ENCODE data around the gene TADA3.

The TADA3 gene

DNA sequence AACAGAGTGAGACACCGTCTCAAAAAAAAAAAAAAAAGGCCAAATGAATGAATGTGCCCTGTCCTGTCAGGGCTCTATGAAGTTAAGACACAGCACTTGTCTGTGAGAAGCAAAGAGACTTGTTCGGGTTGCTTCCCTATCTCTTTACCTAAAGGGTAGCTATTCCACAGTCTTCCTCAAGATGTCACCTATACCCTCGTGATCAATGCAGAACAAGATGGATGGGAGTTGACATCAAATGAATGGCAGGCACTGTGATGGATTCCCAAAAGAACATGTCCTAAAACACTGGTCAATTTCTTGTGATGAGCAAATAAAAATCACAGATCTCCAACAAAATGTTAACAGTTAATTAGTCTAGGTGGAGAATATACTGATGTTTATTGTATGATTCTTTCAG, 9.5 kb downstream of the TADA3 start:
- TF ChIP-seq EZH2phosphoT487 (IDR thresholded peaks at IDR 0.05; ENCODE audit: borderline replicate concordance, low read length) (no peak), CTCF (IDR thresholded peaks at IDR 0.05; ENCODE audit: low read depth, low read length, poor library complexity, severe bottlenecking) (peak; percentile 45)
- no peaks in the 10 kb centered on the region for H3K27me3 ChIP-seq (ENCODE audit: control insufficient read depth, low read length)
- peaks cover 33% of the 10 kb centered on the region for H3F3A ChIP-seq (ENCODE audit: control insufficient read depth, insufficient read depth)
- no peaks in the 10 kb centered on the region for H3K9me2 ChIP-seq (replicated peaks; ENCODE audit: control insufficient read depth, low read length)
- H3K27ac ChIP-seq (ENCODE audit: low read depth, low read length) = peak overlapping the region; percentile 99
- peaks cover 60% of the 10 kb centered on the region for H3K36me3 ChIP-seq (ENCODE audit: control insufficient read depth, low read length)
- no peaks in the 10 kb centered on the region for H4K20me1 ChIP-seq (ENCODE audit: control insufficient read depth, insufficient read depth, low read depth, low read length)
- H3K4me3 ChIP-seq (ENCODE audit: low read length) = no peak overlapping the region
- H3K4me1 ChIP-seq (ENCODE audit: control insufficient read depth, low read length) = peaks cover 53% of the 10 kb centered on the region
- H3K4me2 ChIP-seq (ENCODE audit: low read length) = peak overlapping the region; percentile 95
- no peaks in the 10 kb centered on the region for H3K79me2 ChIP-seq (ENCODE audit: control insufficient read depth, low read length)
- no peaks in the 10 kb centered on the region for H3K9me3 ChIP-seq (ENCODE audit: control insufficient read depth, insufficient read depth, low read length)

DNA sequence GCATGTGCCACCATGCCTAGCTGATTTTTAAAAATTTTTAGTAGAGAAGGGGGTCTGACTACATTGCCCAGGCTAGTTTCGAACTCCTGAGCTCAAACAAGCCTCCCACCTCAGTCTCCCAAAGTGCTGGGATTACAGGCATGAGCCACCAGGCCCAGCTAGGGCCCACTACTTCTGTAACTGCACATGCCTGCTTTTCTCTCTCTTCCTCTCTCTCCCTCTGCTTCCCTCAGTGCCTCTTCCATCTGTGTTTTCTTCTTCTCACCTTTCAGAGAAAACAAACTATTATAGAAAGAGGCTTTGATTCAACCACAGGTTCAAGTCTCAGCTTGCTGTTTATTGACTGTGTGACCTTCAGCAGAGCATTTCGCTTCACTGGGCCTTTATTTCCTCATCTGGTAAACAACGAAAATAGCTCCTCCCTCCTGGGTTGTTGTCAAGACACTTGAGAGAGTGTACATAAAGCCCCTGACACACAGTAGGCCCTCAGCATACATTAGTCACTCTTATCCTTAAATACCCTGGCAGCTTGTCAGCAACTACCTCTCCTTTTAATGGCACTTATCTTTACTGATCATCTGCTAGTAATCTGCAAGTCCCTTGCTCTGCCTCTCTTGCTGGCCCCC, 10.2 kb downstream of the TADA3 start:
- no peaks in the 10 kb centered on the region for H3K79me2 ChIP-seq (ENCODE audit: control insufficient read depth, low read length)
- no peaks in the 10 kb centered on the region for H3K9me2 ChIP-seq (replicated peaks; ENCODE audit: control insufficient read depth, low read length)
- TF ChIP-seq CTCF (IDR thresholded peaks at IDR 0.05; ENCODE audit: low read depth, low read length, poor library complexity, severe bottlenecking) (no peak), EZH2phosphoT487 (IDR thresholded peaks at IDR 0.05; ENCODE audit: borderline replicate concordance, low read length) (no peak)
- H3K4me3 ChIP-seq (ENCODE audit: low read length) = peak overlapping the region; percentile 38
- no peaks in the 10 kb centered on the region for H4K20me1 ChIP-seq (ENCODE audit: control insufficient read depth, insufficient read depth, low read depth, low read length)
- peaks cover 60% of the 10 kb centered on the region for H3K4me1 ChIP-seq (ENCODE audit: control insufficient read depth, low read length)
- H3K27ac ChIP-seq (ENCODE audit: low read depth, low read length) = peak overlapping the region; percentile 99
- no peaks in the 10 kb centered on the region for H3K9me3 ChIP-seq (ENCODE audit: control insufficient read depth, insufficient read depth, low read length)
- H3K4me2 ChIP-seq (ENCODE audit: low read length) = peak overlapping the region; percentile 95
- H3F3A ChIP-seq (ENCODE audit: control insufficient read depth, insufficient read depth) = peaks cover 31% of the 10 kb centered on the region
- H3K36me3 ChIP-seq (ENCODE audit: control insufficient read depth, low read length) = peaks cover 53% of the 10 kb centered on the region
- H3K27me3 ChIP-seq (ENCODE audit: control insufficient read depth, low read length) = no peaks in the 10 kb centered on the region

DNA sequence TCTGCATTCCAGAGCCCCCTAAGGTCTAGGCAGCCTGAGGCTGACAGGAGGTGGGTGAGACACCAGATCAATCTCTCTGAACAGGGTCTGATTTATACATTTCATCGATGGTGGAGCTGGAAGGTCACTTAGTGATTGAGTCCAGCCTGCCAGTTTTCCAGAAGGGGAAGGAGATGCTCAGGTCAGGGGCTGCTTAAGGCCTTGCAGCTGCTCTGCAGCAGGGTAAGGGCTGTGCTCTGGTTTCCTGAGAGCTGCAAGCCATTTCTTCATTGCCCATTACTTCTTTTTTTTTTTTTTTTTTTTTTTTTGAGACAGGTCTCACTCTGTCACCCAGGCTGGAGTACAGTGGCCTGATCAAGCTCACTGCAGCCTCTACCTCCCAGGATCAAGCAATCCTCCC, 10.7 kb downstream of the TADA3 start:
- peak overlapping the region; percentile 95 for H3K4me2 ChIP-seq (ENCODE audit: low read length)
- peaks cover 64% of the 10 kb centered on the region for H3K4me1 ChIP-seq (ENCODE audit: control insufficient read depth, low read length)
- peak overlapping the region; percentile 99 for H3K27ac ChIP-seq (ENCODE audit: low read depth, low read length)
- peak overlapping the region; percentile 70 for H3K4me3 ChIP-seq (ENCODE audit: low read length)
- H3K79me2 ChIP-seq (ENCODE audit: control insufficient read depth, low read length) = no peaks in the 10 kb centered on the region
- TF ChIP-seq CTCF (IDR thresholded peaks at IDR 0.05; ENCODE audit: low read depth, low read length, poor library complexity, severe bottlenecking) (no peak), EZH2phosphoT487 (IDR thresholded peaks at IDR 0.05; ENCODE audit: borderline replicate concordance, low read length) (no peak)
- peaks cover 48% of the 10 kb centered on the region for H3K36me3 ChIP-seq (ENCODE audit: control insufficient read depth, low read length)
- H3K9me2 ChIP-seq (replicated peaks; ENCODE audit: control insufficient read depth, low read length) = no peaks in the 10 kb centered on the region
- H3F3A ChIP-seq (ENCODE audit: control insufficient read depth, insufficient read depth) = peaks cover 31% of the 10 kb centered on the region
- H4K20me1 ChIP-seq (ENCODE audit: control insufficient read depth, insufficient read depth, low read depth, low read length) = no peaks in the 10 kb centered on the region
- no peaks in the 10 kb centered on the region for H3K9me3 ChIP-seq (ENCODE audit: control insufficient read depth, insufficient read depth, low read length)
- no peaks in the 10 kb centered on the region for H3K27me3 ChIP-seq (ENCODE audit: control insufficient read depth, low read length)

Data from DOHH2 (cell line).